HEK293 (cell line): ENCODE data around the gene BBC3.

Experiments
- CTCF ChIA-PET: fragments of 350-600 bp; formaldehyde crosslinking; extraction: SDS; loops from one replicate; lab custom pipeline; 2021; ENCODE audit warnings: antibody characterized with exemption; lab: Yijun Ruan, JAX
- POLR2A ChIA-PET: fragments of 300-600 bp; formaldehyde crosslinking; extraction: SDS; loops from one replicate; lab custom pipeline; 2020; ENCODE audit warnings: antibody characterized with exemption, inconsistent platforms; lab: Yijun Ruan, JAX
- H3K27ac ChIP-seq: fragments of 200-500 bp; sonication (Bioruptor generic); 2 replicates; pipeline ENCODE4 v1.5.1; 2014; ENCODE audit warnings: low read depth, low read length, control low read depth, inconsistent platforms; ENCODE audit errors: extremely low read depth
- H3K36me3 ChIP-seq, 2 experiments: fragments of 200-500 bp in 1 of 2; sonication (Bioruptor generic) in 1 of 2; 1 replicate in 1 of 2; 2 replicates in 1 of 2; pipeline ENCODE4 v1.5.1; 2014 to 2017; ENCODE audit warnings: inconsistent platforms in 2 of 2, low read length in 2 of 2; ENCODE audit not compliant: control insufficient read depth in 2 of 2, insufficient read depth in 1 of 2
- H3K4me1 ChIP-seq: fragments of 200-500 bp; sonication (Bioruptor generic); 2 replicates; pipeline ENCODE4 v1.5.1; 2014; ENCODE audit warnings: mild to moderate bottlenecking, low read length, inconsistent platforms; ENCODE audit not compliant: control insufficient read depth, insufficient read depth
- H3K4me3 ChIP-seq: 2 replicates; pipeline ENCODE4 v1.5.1; 2011; ENCODE audit warnings: low read depth, mild to moderate bottlenecking, control low read depth, low read length, moderate library complexity
- H3K9me3 ChIP-seq: fragments of 200-500 bp; sonication (Bioruptor generic); 2 replicates; pipeline ENCODE4 v1.5.1; 2014; ENCODE audit warnings: low read depth, low read length, inconsistent platforms; ENCODE audit not compliant: control insufficient read depth, insufficient read depth
- BCL11A ChIP-seq: fragments of 450-650 bp; formaldehyde crosslinking; IDR thresholded peaks from 2 replicates; pipeline ENCODE4 v1.5.1; 2016; ENCODE audit warnings: low read depth, missing biosample characterization, missing genetic modification characterization
- KLF7 ChIP-seq: fragments of 450-650 bp; formaldehyde crosslinking; IDR thresholded peaks from 2 replicates; pipeline ENCODE4 v1.5.1; 2016; ENCODE audit warnings: missing biosample characterization, missing genetic modification characterization, borderline replicate concordance
- MZF1 ChIP-seq: fragments of 450-650 bp; formaldehyde crosslinking; IDR thresholded peaks from 2 replicates; pipeline ENCODE4 v1.5.1; 2017; ENCODE audit warnings: missing biosample characterization, missing genetic modification characterization, borderline replicate concordance
- SETDB1 ChIP-seq: IDR thresholded peaks from one replicate; pipeline ENCODE4 v1.6.1; 2017; ENCODE audit warnings: mild to moderate bottlenecking, low read length, moderate library complexity, mixed read lengths; ENCODE audit not compliant: insufficient read length
- TCF7L2 ChIP-seq: IDR thresholded peaks from 2 replicates; pipeline ENCODE4 v1.6.1; 2011; ENCODE audit warnings: low read depth, mild to moderate bottlenecking, inconsistent platforms, low read length, moderate library complexity, borderline replicate concordance
- WT1 ChIP-seq: fragments of 450-650 bp; formaldehyde crosslinking; IDR thresholded peaks from 2 replicates; pipeline ENCODE4 v1.5.1; 2016; ENCODE audit warnings: missing biosample characterization, missing genetic modification characterization
- ZBTB7A ChIP-seq: fragments of 450-650 bp; formaldehyde crosslinking; IDR thresholded peaks from 2 replicates; pipeline ENCODE4 v1.5.1; 2016; ENCODE audit warnings: low read depth, missing biosample characterization, missing genetic modification characterization
- ZFHX2 ChIP-seq: fragments of 450-650 bp; formaldehyde crosslinking; conservative IDR thresholded peaks from 2 replicates; pipeline ENCODE4 v1.5.1; 2016; ENCODE audit warnings: missing biosample characterization, missing genetic modification characterization
- ZFP69B ChIP-seq: fragments of 450-650 bp; formaldehyde crosslinking; IDR thresholded peaks from 2 replicates; pipeline ENCODE4 v1.5.1; 2016; ENCODE audit warnings: missing biosample characterization, missing genetic modification characterization
- ZNF2 ChIP-seq: fragments of 450-650 bp; formaldehyde crosslinking; IDR thresholded peaks from 2 replicates; pipeline ENCODE4 v1.5.1; 2016; ENCODE audit warnings: missing biosample characterization, missing genetic modification characterization
- ZNF404 ChIP-seq: fragments of 450-650 bp; formaldehyde crosslinking; IDR thresholded peaks from 2 replicates; pipeline ENCODE4 v1.5.1; 2017; ENCODE audit warnings: missing biosample characterization, missing genetic modification characterization
- ZNF48 ChIP-seq: fragments of 450-650 bp; formaldehyde crosslinking; IDR thresholded peaks from 2 replicates; pipeline ENCODE4 v1.5.1; 2016; ENCODE audit warnings: missing biosample characterization, missing genetic modification characterization
- ZNF548 ChIP-seq: fragments of 450-650 bp; formaldehyde crosslinking; IDR thresholded peaks from 2 replicates; pipeline ENCODE4 v1.5.1; 2016; ENCODE audit warnings: missing biosample characterization, missing genetic modification characterization
- ZNF555 ChIP-seq: fragments of 450-650 bp; formaldehyde crosslinking; conservative IDR thresholded peaks from 2 replicates; pipeline ENCODE4 v1.5.1; 2017; ENCODE audit warnings: missing biosample characterization, mild to moderate bottlenecking, missing genetic modification characterization, inconsistent platforms
- ZNF600 ChIP-seq: fragments of 450-650 bp; formaldehyde crosslinking; IDR thresholded peaks from 2 replicates; pipeline ENCODE4 v1.5.1; 2016; ENCODE audit warnings: missing biosample characterization, missing genetic modification characterization
- ZNF654 ChIP-seq: fragments of 450-650 bp; formaldehyde crosslinking; IDR thresholded peaks from 2 replicates; pipeline ENCODE4 v1.5.1; 2016; ENCODE audit warnings: low read depth, missing biosample characterization, missing genetic modification characterization
- ZNF658 ChIP-seq: fragments of 450-650 bp; formaldehyde crosslinking; IDR thresholded peaks from 2 replicates; pipeline ENCODE4; 2016; ENCODE audit warnings: missing biosample characterization, missing genetic modification characterization
- ZNF76 ChIP-seq: fragments of 450-650 bp; formaldehyde crosslinking; IDR thresholded peaks from 2 replicates; pipeline ENCODE4; 2016; ENCODE audit warnings: low read depth, missing biosample characterization, missing genetic modification characterization, borderline replicate concordance
- ZNF785 ChIP-seq: fragments of 450-650 bp; formaldehyde crosslinking; IDR thresholded peaks from 2 replicates; pipeline ENCODE4 v1.5.1; 2016; ENCODE audit warnings: missing biosample characterization, missing genetic modification characterization
- TF ChIP-seq, protein P1 (sequence below): fragments of 450-650 bp; formaldehyde crosslinking; IDR thresholded peaks from 2 replicates; pipeline ENCODE4 v1.5.1; 2016; ENCODE audit warnings: missing biosample characterization, missing genetic modification characterization
- TF ChIP-seq, protein P2 (sequence below): fragments of 450-650 bp; formaldehyde crosslinking; IDR thresholded peaks from 2 replicates; pipeline ENCODE4 v1.5.0; 2017; ENCODE audit warnings: missing biosample characterization, missing genetic modification characterization, borderline replicate concordance
- TF ChIP-seq, protein P3 (sequence below): fragments of 450-650 bp; formaldehyde crosslinking; IDR thresholded peaks from 2 replicates; pipeline ENCODE4 v1.5.1; 2016; ENCODE audit warnings: missing biosample characterization, missing genetic modification characterization, borderline replicate concordance
- TF ChIP-seq, protein P4 (sequence below): fragments of 450-650 bp; formaldehyde crosslinking; optimal IDR thresholded peaks from 2 replicates; pipeline ENCODE3; 2016; ENCODE audit warnings: missing biosample characterization, mild to moderate bottlenecking, missing genetic modification characterization

BBC3 gene

DNA sequence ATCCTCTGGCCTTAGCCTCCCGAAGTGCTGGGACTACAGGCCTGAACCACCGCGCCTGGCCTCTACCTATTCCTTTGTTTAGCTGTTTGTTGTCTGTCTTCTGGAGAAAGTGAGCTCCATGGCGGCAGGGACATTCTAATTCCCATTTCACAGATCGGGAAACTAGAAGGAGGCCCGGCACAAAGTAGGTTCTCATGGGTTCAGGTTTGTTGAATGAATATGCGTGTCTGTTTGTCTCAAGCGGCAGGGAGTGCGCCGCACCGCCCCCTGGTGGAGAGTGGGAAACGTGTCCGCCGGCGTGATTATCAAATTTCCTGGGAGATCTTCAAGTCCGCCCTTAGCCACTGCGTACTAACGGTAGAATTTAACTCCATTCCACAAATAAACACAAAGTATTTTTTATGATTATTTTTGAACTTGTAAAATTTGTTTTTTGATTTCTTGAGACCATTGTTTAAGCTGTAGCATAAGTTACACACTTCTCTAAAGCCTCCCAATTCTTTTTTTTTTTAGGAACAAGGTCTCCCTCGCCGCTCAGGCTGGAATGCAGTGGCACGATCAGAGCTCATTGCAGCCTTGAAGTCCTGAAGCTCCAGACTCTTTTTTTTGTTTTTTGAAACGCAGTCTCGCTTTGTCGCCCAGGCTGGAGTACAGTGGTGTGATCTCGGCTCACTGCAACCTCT is 16.4 kb upstream of the BBC3 start (continued):
- TF ChIP-seq, protein P1, sequence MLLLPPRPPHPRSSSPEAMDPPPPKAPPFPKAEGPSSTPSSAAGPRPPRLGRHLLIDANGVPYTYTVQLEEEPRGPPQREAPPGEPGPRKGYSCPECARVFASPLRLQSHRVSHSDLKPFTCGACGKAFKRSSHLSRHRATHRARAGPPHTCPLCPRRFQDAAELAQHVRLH = peak; percentile 90
- TF ChIP-seq SETDB1 (no peak), ZNF658 (tag by site-specific recombination) (no peak), BCL11A (tag by site-specific recombination) (no peak), KLF7 (no peak), ZNF76 (tag by site-specific recombination) (no peak), ZNF654 (tag by site-specific recombination) (peak; percentile 36)
- TF ChIP-seq, all 188 proteins: peak for 8

GRCh38 chr19:47243776-47244547 is 13.0 kb upstream of the BBC3 start:
- Histone ChIP-seq H3K27ac (peak overlapping the region; percentile 65), H3K36me3 (no peaks in the 10 kb centered on the region), H3K9me3 (no peaks in the 10 kb centered on the region), H3K4me1 (peaks cover 7% of the 10 kb centered on the region), H3K4me3 (peak overlapping the region; percentile 19)
- CTCF ChIA-PET = interaction anchor here (0.6 to 6.8 kb wide), 48 partner anchors 9 to 622 kb away, joined by 3 to 316 read pairs (median 4); partner anchors contain the start of genes CCDC9, INAFM1, SAE1 and ZC3H4
- POLR2A ChIA-PET = interaction anchor here (0.5 to 3.3 kb wide), 25 partner anchors 9 to 1461 kb away, joined by 3 to 112 read pairs (median 5); partner anchors contain the start of genes CCDC9, DMPK, INAFM1 and SAE1
- TF ChIP-seq ZFP69B (tag by site-specific recombination) = peak; percentile 85
- TF ChIP-seq ZNF785 = peak; percentile 86
- TF ChIP-seq, protein P1 = peak; percentile 93
- TF ChIP-seq, protein P2, sequence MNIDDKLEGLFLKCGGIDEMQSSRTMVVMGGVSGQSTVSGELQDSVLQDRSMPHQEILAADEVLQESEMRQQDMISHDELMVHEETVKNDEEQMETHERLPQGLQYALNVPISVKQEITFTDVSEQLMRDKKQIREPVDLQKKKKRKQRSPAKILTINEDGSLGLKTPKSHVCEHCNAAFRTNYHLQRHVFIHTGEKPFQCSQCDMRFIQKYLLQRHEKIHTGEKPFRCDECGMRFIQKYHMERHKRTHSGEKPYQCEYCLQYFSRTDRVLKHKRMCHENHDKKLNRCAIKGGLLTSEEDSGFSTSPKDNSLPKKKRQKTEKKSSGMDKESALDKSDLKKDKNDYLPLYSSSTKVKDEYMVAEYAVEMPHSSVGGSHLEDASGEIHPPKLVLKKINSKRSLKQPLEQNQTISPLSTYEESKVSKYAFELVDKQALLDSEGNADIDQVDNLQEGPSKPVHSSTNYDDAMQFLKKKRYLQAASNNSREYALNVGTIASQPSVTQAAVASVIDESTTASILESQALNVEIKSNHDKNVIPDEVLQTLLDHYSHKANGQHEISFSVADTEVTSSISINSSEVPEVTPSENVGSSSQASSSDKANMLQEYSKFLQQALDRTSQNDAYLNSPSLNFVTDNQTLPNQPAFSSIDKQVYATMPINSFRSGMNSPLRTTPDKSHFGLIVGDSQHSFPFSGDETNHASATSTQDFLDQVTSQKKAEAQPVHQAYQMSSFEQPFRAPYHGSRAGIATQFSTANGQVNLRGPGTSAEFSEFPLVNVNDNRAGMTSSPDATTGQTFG (tag by site-specific recombination) = 0 out of 2 replicates have a peak, but pooled peaks have one; percentile 11
- TF ChIP-seq TCF7L2 = no peak
- TF ChIP-seq MZF1 (tag by site-specific recombination) = peak; percentile 46; the same call in 1 of the 2 replicates
- 0 out of 2 replicates have a peak, but pooled peaks have one; percentile 81 for TF ChIP-seq ZNF48 (tag by site-specific recombination)
- TF ChIP-seq, protein P3, sequence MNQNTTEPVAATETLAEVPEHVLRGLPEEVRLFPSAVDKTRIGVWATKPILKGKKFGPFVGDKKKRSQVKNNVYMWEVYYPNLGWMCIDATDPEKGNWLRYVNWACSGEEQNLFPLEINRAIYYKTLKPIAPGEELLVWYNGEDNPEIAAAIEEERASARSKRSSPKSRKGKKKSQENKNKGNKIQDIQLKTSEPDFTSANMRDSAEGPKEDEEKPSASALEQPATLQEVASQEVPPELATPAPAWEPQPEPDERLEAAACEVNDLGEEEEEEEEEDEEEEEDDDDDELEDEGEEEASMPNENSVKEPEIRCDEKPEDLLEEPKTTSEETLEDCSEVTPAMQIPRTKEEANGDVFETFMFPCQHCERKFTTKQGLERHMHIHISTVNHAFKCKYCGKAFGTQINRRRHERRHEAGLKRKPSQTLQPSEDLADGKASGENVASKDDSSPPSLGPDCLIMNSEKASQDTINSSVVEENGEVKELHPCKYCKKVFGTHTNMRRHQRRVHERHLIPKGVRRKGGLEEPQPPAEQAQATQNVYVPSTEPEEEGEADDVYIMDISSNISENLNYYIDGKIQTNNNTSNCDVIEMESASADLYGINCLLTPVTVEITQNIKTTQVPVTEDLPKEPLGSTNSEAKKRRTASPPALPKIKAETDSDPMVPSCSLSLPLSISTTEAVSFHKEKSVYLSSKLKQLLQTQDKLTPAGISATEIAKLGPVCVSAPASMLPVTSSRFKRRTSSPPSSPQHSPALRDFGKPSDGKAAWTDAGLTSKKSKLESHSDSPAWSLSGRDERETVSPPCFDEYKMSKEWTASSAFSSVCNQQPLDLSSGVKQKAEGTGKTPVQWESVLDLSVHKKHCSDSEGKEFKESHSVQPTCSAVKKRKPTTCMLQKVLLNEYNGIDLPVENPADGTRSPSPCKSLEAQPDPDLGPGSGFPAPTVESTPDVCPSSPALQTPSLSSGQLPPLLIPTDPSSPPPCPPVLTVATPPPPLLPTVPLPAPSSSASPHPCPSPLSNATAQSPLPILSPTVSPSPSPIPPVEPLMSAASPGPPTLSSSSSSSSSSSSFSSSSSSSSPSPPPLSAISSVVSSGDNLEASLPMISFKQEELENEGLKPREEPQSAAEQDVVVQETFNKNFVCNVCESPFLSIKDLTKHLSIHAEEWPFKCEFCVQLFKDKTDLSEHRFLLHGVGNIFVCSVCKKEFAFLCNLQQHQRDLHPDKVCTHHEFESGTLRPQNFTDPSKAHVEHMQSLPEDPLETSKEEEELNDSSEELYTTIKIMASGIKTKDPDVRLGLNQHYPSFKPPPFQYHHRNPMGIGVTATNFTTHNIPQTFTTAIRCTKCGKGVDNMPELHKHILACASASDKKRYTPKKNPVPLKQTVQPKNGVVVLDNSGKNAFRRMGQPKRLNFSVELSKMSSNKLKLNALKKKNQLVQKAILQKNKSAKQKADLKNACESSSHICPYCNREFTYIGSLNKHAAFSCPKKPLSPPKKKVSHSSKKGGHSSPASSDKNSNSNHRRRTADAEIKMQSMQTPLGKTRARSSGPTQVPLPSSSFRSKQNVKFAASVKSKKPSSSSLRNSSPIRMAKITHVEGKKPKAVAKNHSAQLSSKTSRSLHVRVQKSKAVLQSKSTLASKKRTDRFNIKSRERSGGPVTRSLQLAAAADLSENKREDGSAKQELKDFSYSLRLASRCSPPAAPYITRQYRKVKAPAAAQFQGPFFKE = no peak
- TF ChIP-seq ZNF548 (tag by site-specific recombination) = no peak; the same call in 1 of the 2 replicates
- TF ChIP-seq ZNF600 (tag by site-specific recombination) = peak; percentile 64
- TF ChIP-seq ZNF2 (tag by site-specific recombination) = peak; percentile 73
- TF ChIP-seq BCL11A (tag by site-specific recombination) = peak; percentile 91
- TF ChIP-seq ZNF555 (tag by site-specific recombination) = no peak
- TF ChIP-seq, protein P4, sequence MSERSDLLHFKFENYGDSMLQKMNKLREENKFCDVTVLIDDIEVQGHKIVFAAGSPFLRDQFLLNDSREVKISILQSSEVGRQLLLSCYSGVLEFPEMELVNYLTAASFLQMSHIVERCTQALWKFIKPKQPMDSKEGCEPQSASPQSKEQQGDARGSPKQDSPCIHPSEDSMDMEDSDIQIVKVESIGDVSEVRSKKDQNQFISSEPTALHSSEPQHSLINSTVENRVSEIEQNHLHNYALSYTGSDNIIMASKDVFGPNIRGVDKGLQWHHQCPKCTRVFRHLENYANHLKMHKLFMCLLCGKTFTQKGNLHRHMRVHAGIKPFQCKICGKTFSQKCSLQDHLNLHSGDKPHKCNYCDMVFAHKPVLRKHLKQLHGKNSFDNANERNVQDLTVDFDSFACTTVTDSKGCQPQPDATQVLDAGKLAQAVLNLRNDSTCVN (tag by site-specific recombination) = peak; percentile 77
- TF ChIP-seq ZNF404 (tag by site-specific recombination) = peak; percentile 53
- peak; percentile 85 for TF ChIP-seq ZFHX2
- TF ChIP-seq ZBTB7A (tag by site-specific recombination) = peak; percentile 64; the same call in 1 of the 2 replicates
- TF ChIP-seq WT1 (tag by site-specific recombination) = no peak; the same call in 1 of the 2 replicates
